Endothelial cell of umbilical vein (primary cell): ENCODE measurements around the gene ALDH2. TPM values are rescaled to one million over a fixed set of nuclear protein-coding genes. Genes with fewer than 3 reads are reported as not detected.

Experiments used
- BruUV-seq: library from RNA; stranded (reverse); fragments of 400-500 nt; replicated peaks from 2 replicates; lab custom pipeline; 2021; lab: Mats Ljungman, UMichigan
- CTCF ChIA-PET: fragments of 300-600, 350-600 bp; sonication (Branson Sonifier 250); formaldehyde crosslinking; loops from one replicate; lab custom pipeline; 2021; ENCODE audit warnings: antibody characterized with exemption, inconsistent platforms; lab: Charles Lee
- POLR2A ChIA-PET: fragments of 300-600, 350-600 bp; sonication (Branson Sonifier 250); formaldehyde crosslinking; loops from one replicate; lab custom pipeline; 2021; ENCODE audit warnings: antibody characterized with exemption, inconsistent platforms; lab: Charles Lee
- DNase-seq: peaks from one replicate; pipeline ENCODE4 v3.0.0-alpha.2; 2011; ENCODE audit warnings: low read depth, low spot score
- FAIRE-seq: peaks from 2 replicates; lab custom pipeline; 2011; peaks lifted over from hg19 to GRCh38; lab: Jason Lieb, UNC
- H2AFZ ChIP-seq: 2 replicates; pipeline ENCODE4 v1.6.0; 2012; ENCODE audit warnings: low read depth, low read length, control low read depth, inconsistent platforms
- H3K27ac ChIP-seq: 2 replicates; pipeline ENCODE4 v1.5.1; 2011; ENCODE audit warnings: low read depth, mild to moderate bottlenecking, control low read depth, low read length, moderate library complexity; ENCODE audit not compliant: insufficient read depth
- H3K27me3 ChIP-seq, 2 experiments: 2 replicates each; pipeline versions ENCODE4 v1.6.0 to v1.6.1; 2011; ENCODE audit warnings: low read length in 2 of 2, mixed read lengths in 1 of 2; ENCODE audit not compliant: control insufficient read depth in 2 of 2, insufficient read depth in 2 of 2
- H3K36me3 ChIP-seq, 2 experiments: 2 replicates in 1 of 2; 3 replicates in 1 of 2; pipeline ENCODE4 v1.5.1; 2011; ENCODE audit warnings: low read length in 2 of 2, mild to moderate bottlenecking in 1 of 2, moderate library complexity in 1 of 2; ENCODE audit not compliant: control insufficient read depth in 2 of 2, insufficient read depth in 2 of 2; ENCODE audit errors: extremely low read depth in 1 of 2
- H3K4me1 ChIP-seq: 3 replicates; pipeline ENCODE4 v1.5.1; 2011; ENCODE audit warnings: mild to moderate bottlenecking, low read length; ENCODE audit not compliant: control insufficient read depth, insufficient read depth; ENCODE audit errors: extremely low read depth
- H3K4me2 ChIP-seq: 2 replicates; pipeline ENCODE4 v1.6.1; 2011; ENCODE audit warnings: low read length, control low read depth, mixed read lengths; ENCODE audit not compliant: insufficient read depth
- H3K4me3 ChIP-seq, 3 experiments: fragments of 200-600 bp in 1 of 3; sonication (generic), shearing (Covaris generic) in 1 of 3; replicated peaks in 1 of 3; 2 replicates each; pipeline ENCODE4 v1.5.1; 2011 to 2016; ENCODE audit warnings: control low read depth in 3 of 3, low read length in 3 of 3, mild to moderate bottlenecking in 2 of 3, inconsistent platforms in 1 of 3, low read depth in 1 of 3, moderate library complexity in 1 of 3; ENCODE audit not compliant: insufficient read depth in 1 of 3
- H3K79me2 ChIP-seq: 2 replicates; pipeline ENCODE4 v1.6.0; 2012; ENCODE audit warnings: low read length, inconsistent platforms; ENCODE audit not compliant: control insufficient read depth, insufficient read depth
- H3K9ac ChIP-seq: replicated peaks from 2 replicates; pipeline ENCODE3; 2011; ENCODE audit warnings: low read length, control low read depth; ENCODE audit not compliant: insufficient read depth; ENCODE audit errors: extremely low read depth
- H3K9me1 ChIP-seq: replicated peaks from 3 replicates; pipeline ENCODE4 v1.6.0; 2011; ENCODE audit warnings: mild to moderate bottlenecking, low read length; ENCODE audit not compliant: control insufficient read depth, insufficient read depth; ENCODE audit errors: extremely low read depth
- H3K9me3 ChIP-seq: replicated peaks from 2 replicates; pipeline ENCODE4 v1.5.1; 2012; ENCODE audit warnings: low read length, inconsistent platforms; ENCODE audit not compliant: control insufficient read depth, insufficient read depth
- H4K20me1 ChIP-seq: replicated peaks from 2 replicates; pipeline ENCODE3; 2011; ENCODE audit warnings: mild to moderate bottlenecking, low read length; ENCODE audit not compliant: control insufficient read depth, insufficient read depth; ENCODE audit errors: extremely low read depth
- EZH2 ChIP-seq: IDR thresholded peaks from 2 replicates; pipeline ENCODE4 v1.6.1; 2012; ENCODE audit warnings: borderline replicate concordance, low read depth, mild to moderate bottlenecking, moderate library complexity, low read length, inconsistent platforms; ENCODE audit not compliant: severe bottlenecking
- FOS ChIP-seq: IDR thresholded peaks from 2 replicates; pipeline ENCODE4 v1.6.1; 2011; ENCODE audit warnings: mild to moderate bottlenecking, low read length, moderate library complexity, borderline replicate concordance; ENCODE audit not compliant: insufficient read depth
- GATA2 ChIP-seq: IDR thresholded peaks from 2 replicates; pipeline ENCODE4 v1.7.0; 2011; ENCODE audit warnings: low read depth, mild to moderate bottlenecking, moderate library complexity, mixed read lengths, low read length; ENCODE audit not compliant: insufficient read length, insufficient read depth
- JUN ChIP-seq: IDR thresholded peaks from 2 replicates; pipeline ENCODE4 v1.6.1; 2011; ENCODE audit warnings: borderline replicate concordance, low read depth; ENCODE audit not compliant: insufficient read length, insufficient read depth
- MYC ChIP-seq: IDR thresholded peaks from one replicate; pipeline ENCODE4 v1.6.1; 2011; ENCODE audit warnings: mild to moderate bottlenecking, low read depth, low read length
- POLR2A ChIP-seq: IDR thresholded peaks from 2 replicates; pipeline ENCODE4 v1.6.1; 2012; ENCODE audit warnings: low read depth, mild to moderate bottlenecking, control low read depth, low read length
- POLR2AphosphoS5 ChIP-seq: IDR thresholded peaks from 2 replicates; pipeline ENCODE4 v1.6.1; 2012; ENCODE audit warnings: low read depth, mild to moderate bottlenecking, control low read depth, low read length, moderate library complexity; ENCODE audit not compliant: insufficient read depth
- dilution Hi-C: fragments of 300-500 bp; cut with MboI; formaldehyde crosslinking; loops from one replicate; pipeline ENCODE4 v1.15.0; 2019; ENCODE audit warnings: low sequenced_read_pairs; ENCODE audit not compliant: extremely low pct_ligation_motif_present
- intact Hi-C: fragments of 100-400 bp; cut with micrococcal nuclease; formaldehyde crosslinking; loops from one replicate; pipeline ENCODE4 v1.10.0; 2022
- polyA plus RNA-seq, 4 experiments: library from polyadenylated mRNA; depleted of rRNA in 3 of 4; stranded (reverse) in 3 of 4; unstranded in 1 of 4; fragments of >200 nt; gene quantifications; 2 replicates each; pipeline versions ENCODE4 v1.2.1 to v1.2.3, GENCODE V29; 2011 to 2012; ENCODE audit warnings: missing spikeins in 1 of 4
- total RNA-seq: library from RNA; stranded (reverse); gene quantifications from 2 replicates; pipeline ENCODE4 v1.2.3, GENCODE V29; 2021
- TF ChIP-seq, protein P1 (sequence below), 2 donors: IDR thresholded peaks; 1 replicate in 1 of 2; 2 replicates in 1 of 2; pipeline ENCODE4 v1.5.1; 2011; ENCODE audit warnings: low read length in 2 of 2, mild to moderate bottlenecking in 2 of 2, moderate library complexity in 2 of 2, control low read depth in 1 of 2, inconsistent platforms in 1 of 2, low read depth in 1 of 2; ENCODE audit not compliant: insufficient read depth in 1 of 2; ENCODE audit errors: extremely low read depth in 1 of 2
- TF ChIP-seq, protein P2 (sequence below): IDR thresholded peaks from 2 replicates; pipeline ENCODE4 v1.6.1; 2011; ENCODE audit not compliant: insufficient read depth, insufficient read length

The ALDH2 gene
- total and polyA plus RNA-seq, 2 donors (not counting 3 experiments of a cell fraction or from before 2014, with no cell fraction given): 69.5 to 86.5 TPM

DNA sequence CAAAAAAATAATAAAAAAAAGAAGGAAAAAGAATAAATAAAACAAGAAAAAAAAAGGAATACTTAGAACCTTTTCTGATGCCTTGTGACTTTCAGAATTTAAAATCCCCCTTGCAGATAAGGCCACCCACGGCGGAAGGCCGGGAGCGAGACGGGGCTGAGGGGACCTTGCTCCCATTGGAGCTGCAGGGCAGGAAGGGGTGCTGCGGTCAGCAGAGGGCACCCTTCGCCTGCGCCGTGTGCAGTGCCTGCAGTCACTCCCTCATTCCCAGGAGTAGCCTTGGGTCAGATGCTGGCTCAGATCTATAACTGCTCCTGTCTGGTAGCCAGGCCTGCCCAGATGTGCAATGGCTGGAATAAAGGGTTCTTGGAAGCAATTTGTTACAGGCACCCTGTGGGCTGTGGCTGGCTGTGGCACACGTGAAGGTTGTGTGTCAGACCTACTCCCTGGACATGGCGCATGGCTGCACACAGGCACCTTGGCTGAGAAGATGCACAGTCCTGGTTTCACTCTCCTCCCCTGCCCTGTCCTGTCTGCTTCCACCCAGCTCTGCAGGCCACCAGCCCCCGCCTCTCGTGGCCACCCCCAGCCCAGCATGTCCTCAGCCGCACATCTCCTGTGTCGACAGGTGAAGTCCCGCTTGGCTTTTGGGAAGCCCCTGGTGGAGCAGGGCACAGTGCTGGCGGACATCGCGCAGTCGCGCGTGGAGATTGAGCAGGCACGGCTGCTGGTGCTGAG lies 13.4 kb upstream of the ALDH2 start:
- no peaks in the 10 kb centered on the region for H3K79me2 ChIP-seq
- BruUV-seq: no TSS peak
- intact Hi-C loops: loop anchor here (1.0 to 2.0 kb wide), 4 partner anchors 13 to 67 kb away; partner anchors contain the start of genes ACAD10 and ALDH2
- no peak overlapping the region for H2AFZ ChIP-seq
- no peak overlapping the region for H3K4me2 ChIP-seq
- H4K20me1 ChIP-seq: no peaks in the 10 kb centered on the region
- H3K27me3 ChIP-seq: no peaks in the 10 kb centered on the region
- DNase-seq (peak; percentile 59), FAIRE-seq (peak; percentile 78)
- H3K9me1 ChIP-seq: no peaks in the 10 kb centered on the region
- CTCF ChIA-PET: interaction anchor here (0.6 to 7.2 kb wide), 18 partner anchors 9 to 72 kb away, joined by 3 to 262 read pairs (median 4); partner anchors contain the start of gene ALDH2
- H3K27ac ChIP-seq: no peak overlapping the region
- dilution Hi-C loops: no loop called here
- no peak overlapping the region for H3K4me3 ChIP-seq
- H3K36me3 ChIP-seq: peaks cover 0 to 4% of the 10 kb centered on the region in 2 experiments
- H3K9me3 ChIP-seq: no peaks in the 10 kb centered on the region
- no peak overlapping the region for H3K9ac ChIP-seq
- TF ChIP-seq, protein P1, sequence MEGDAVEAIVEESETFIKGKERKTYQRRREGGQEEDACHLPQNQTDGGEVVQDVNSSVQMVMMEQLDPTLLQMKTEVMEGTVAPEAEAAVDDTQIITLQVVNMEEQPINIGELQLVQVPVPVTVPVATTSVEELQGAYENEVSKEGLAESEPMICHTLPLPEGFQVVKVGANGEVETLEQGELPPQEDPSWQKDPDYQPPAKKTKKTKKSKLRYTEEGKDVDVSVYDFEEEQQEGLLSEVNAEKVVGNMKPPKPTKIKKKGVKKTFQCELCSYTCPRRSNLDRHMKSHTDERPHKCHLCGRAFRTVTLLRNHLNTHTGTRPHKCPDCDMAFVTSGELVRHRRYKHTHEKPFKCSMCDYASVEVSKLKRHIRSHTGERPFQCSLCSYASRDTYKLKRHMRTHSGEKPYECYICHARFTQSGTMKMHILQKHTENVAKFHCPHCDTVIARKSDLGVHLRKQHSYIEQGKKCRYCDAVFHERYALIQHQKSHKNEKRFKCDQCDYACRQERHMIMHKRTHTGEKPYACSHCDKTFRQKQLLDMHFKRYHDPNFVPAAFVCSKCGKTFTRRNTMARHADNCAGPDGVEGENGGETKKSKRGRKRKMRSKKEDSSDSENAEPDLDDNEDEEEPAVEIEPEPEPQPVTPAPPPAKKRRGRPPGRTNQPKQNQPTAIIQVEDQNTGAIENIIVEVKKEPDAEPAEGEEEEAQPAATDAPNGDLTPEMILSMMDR (IDR thresholded peaks at IDR 0.05; ENCODE audit: extremely low read depth in 1 of 2, insufficient read depth in 1 of 2, low read depth in 1 of 2, low read length in 2 of 2): peak; percentile 75 to 85
- no peak for TF ChIP-seq POLR2A
- POLR2A ChIA-PET: interaction anchor here (1.0 kb wide), 1 partner anchor 22 kb away, joined by 5 read pairs; no protein-coding TSS in a partner anchor
- peaks cover 11% of the 10 kb centered on the region for H3K4me1 ChIP-seq

DNA sequence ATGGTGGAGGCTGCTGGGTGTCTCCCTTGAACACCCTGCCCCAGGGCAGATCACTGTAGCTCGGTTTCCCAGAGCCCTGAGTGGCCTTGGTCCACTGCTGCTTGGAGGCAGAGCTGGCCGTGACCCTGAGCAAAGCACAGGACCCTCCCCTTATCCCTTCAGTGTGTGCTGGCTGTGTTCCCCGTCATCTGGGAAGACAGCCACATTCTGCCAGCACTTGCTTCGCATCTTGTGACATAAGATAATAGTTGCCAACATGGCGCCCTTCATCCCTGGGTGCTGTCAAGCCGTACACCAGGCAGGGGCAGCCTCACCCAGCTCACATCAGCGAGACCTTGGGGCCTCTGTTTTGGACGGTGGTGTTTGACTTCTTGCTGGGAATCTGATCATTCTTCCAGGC lies 12.1 kb upstream of the ALDH2 start:
- no TSS peak for BruUV-seq
- no peak overlapping the region for H3K4me2 ChIP-seq
- H3K9me1 ChIP-seq: no peaks in the 10 kb centered on the region
- H3K4me1 ChIP-seq: no peaks in the 10 kb centered on the region
- FAIRE-seq: no peak
- dilution Hi-C loops (no loop called here), intact Hi-C loops (no loop called here)
- no peaks in the 10 kb centered on the region for H3K9me3 ChIP-seq
- H3K9ac ChIP-seq: no peak overlapping the region
- H3K36me3 ChIP-seq: peaks cover 0 to 4% of the 10 kb centered on the region in 2 experiments
- ChIA-PET CTCF (interaction anchor here (0.8 to 7.2 kb wide), 10 partner anchors 14 to 180 kb away, joined by 3 to 262 read pairs (median 8); no protein-coding TSS in a partner anchor), POLR2A (interaction anchor here (0.6 to 1.0 kb wide), 2 partner anchors 21 to 60 kb away, joined by 5 read pairs; no protein-coding TSS in a partner anchor)
- H4K20me1 ChIP-seq: no peaks in the 10 kb centered on the region
- no peak for TF ChIP-seq EZH2
- TF ChIP-seq FOS: no peak
- TF ChIP-seq, protein P2, sequence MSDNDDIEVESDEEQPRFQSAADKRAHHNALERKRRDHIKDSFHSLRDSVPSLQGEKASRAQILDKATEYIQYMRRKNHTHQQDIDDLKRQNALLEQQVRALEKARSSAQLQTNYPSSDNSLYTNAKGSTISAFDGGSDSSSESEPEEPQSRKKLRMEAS: no peak
- no peak for TF ChIP-seq GATA2
- TF ChIP-seq JUN: no peak
- TF ChIP-seq MYC: no peak
- no peak for TF ChIP-seq POLR2AphosphoS5
- TF ChIP-seq, protein P1 (IDR thresholded peaks at IDR 0.05; ENCODE audit: extremely low read depth in 1 of 2, insufficient read depth in 1 of 2, low read depth in 1 of 2, low read length in 2 of 2): no peak
- TF ChIP-seq POLR2A: no peak
- no peak overlapping the region for H3K4me3 ChIP-seq
- no peak overlapping the region for H3K27ac ChIP-seq
- no peak overlapping the region for H2AFZ ChIP-seq
- DNase-seq: no peak
- no peaks in the 10 kb centered on the region for H3K27me3 ChIP-seq
- no peaks in the 10 kb centered on the region for H3K79me2 ChIP-seq
